HG03460 (cell line): ENCODE data around the gene VWF.
"Not testable (repeated sequence)": the region's sequence is repeated elsewhere in the genome, so short reads cannot be mapped to it uniquely, and the experiment has no call there.

Experiments
- ATAC-seq: cut with Tn5 transposase; IDR thresholded peaks from one replicate; pipeline ENCODE4 v1.9.1; 2021; ENCODE audit not compliant: unreplicated experiment

Gene VWF

DNA sequence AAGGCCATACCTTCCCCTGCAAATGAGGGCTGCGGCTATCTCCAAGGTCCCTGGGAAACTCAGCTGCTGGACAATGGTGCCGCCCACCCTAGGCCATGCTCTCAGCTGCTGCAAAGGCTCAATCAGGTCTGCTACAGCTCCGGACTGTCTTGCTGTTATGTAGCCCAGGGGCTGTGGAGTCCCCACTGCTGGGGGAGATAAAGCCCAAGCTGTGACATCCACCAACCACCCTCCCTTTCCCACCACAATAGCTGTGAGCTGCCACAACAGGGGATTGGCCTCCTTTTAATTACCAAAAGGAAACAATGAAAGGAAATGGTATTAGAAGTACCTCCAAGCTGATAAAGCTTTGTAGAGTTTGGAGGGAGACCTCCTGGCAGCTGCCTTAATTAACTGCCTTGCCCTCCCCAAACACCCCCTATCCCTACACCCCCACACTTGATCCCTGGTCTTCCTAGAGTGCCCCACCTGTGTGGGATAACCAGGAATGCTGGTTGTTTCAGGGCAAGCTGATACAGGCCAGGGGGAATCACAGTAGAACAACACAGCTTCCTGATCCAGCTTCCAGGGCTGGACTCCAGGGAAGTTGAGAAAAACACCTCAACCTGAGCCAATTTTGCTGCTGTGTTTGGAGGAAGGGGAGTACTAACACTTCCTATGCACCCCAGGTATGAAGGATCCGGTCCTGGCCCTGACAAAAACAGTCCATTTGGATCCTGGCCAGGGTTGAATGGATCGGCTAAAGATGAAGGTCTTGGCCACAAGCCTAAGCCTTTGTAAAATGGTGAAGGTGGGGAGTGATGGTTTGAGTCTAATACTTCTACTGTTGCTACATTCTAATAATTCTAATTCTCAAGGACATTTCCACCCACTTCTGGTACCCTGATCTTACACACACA is at the start of gene VWF:
Gene VWF, minus strand, starts transcription at position 260 of the 899 bp plus-strand sequence. CDS start 1,474 bp downstream, outside the sequence.
- no peak for ATAC-seq

DNA sequence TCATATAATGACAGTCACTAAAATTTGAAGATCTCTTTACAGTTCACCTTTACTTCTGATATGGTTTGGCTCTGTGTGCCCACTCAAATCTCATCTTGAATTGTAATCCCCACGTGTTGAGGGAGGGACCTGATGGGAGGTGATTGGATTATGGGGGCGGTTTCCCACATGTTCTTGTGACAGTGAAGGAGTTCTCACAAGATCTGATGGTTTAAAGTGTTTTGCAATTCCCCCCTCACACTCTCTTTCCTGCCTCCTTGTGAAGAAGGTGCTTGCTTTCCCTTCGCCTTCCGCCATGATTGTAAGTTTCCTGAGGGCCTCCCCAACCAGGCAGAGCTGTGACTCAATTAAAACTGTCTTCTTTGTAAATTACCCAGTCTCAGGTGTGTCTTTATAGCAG is 48.4 kb upstream of the VWF start:
- ATAC-seq, result no peak

GRCh38 chr12:6172086-6172485 is 47.6 kb upstream of the VWF start:
- no peak for ATAC-seq

DNA sequence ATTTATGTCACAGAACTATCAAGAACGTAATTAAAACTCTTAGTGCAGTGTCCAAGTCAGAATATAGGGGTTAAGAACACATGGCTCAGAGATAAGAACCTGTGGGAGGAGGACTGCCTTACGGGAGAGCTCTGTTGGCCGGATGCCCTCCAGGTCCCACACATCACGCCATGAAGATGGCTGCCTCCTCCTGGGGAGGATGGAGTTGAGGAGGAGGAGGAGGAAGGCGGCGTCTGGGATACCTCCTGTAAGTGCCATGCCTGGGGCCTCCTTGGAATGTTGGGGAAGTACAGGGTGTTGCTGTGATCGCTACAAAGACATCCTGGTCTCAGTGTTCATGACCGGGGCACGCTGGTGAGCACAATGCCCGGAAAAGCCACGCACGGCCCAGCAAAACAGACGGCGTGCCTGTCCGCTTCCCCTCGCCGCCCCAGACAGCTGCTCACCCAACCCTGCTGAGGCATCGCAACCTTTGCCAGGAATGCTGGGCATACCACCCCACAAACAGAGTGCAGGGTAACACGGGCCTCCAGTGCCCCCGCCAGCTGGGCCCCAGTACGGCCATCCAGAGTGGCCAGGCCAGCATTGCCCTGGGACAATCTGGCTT is 47.0 kb upstream of the VWF start:
- no peak for ATAC-seq

DNA sequence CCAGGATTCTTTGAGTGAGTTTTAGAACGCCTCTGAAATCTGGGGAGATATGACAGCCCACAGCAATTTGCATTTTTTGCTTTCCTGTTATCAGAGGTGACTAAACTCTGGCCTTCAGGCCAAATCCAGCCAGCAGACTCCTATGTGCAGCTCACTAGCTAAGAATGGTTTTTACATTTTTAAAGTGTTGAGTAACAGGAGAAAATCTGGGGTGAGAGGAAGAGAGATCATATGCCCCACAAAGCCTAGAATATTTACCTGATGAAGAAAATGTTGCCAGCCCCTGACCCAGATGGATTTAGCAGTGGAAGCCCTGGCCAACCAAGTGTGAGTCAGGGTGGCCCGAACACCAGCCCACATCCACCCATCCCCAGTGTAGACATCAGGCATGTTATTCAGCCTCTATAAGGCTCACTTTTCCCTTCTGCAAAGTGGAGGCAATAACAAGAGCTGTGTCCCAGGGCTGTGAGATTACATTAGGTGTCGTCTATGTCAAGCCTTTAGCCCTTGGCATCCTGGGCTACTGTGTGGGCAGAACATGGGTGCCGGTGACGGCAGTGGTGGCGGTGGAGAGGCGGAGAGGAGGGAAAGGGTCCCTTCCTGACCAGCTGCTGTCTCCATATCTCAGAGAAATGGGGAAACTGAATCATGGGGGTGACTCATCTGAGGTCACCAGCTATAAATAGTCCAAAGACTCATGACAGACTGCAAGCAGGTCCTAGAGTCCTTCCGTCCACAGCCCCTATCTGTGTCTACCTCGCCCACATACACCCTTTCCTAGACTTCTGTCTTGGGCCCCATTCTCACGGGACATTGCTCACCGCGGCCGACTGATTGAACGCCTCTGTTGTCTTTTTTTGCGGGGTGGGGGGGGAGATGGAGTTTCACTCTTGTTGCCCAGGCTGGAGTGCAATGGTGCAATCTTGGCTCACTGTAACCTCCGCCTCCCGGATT is 43.1 kb upstream of the VWF start:
- peak; percentile 83 for ATAC-seq

DNA sequence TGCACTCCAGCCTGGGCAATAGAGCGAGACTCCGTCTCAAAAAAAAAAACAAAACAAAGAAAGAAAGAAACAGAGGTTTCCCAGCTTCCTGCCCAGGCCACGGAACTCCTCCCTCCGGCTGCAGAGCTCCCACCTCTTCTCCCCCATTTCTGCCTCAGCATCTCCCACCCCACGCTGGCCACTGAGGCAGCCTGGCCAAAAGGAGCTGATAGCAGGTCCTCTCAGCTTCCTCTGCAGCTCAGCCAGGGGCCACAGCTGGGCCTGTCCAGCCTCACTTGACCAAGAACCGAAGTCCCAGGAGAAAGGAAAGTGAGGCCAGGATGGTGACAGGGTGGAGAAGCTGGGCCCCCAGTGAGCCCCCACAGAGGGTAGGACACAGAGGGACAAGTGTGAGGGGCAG is 42.3 kb upstream of the VWF start:
- no peak for ATAC-seq

DNA sequence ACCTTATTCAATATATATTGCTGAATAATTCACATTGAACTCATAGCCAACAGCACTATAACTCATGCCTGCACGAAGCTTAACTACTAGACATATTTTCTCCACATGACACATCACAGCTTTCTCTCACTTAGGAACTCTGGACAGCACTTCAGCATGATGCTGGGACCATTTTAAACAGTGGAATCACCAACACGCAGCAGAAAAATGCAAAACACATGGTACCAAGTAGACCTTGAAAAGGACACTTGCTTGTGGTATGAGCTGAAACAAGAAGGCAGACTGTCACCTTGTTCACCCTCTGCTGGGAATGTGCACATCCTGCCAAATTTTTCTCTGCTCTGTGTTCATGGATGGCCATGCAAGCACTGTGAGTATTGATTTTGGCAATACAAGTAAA is 40.9 kb upstream of the VWF start:
- no peak for ATAC-seq

DNA sequence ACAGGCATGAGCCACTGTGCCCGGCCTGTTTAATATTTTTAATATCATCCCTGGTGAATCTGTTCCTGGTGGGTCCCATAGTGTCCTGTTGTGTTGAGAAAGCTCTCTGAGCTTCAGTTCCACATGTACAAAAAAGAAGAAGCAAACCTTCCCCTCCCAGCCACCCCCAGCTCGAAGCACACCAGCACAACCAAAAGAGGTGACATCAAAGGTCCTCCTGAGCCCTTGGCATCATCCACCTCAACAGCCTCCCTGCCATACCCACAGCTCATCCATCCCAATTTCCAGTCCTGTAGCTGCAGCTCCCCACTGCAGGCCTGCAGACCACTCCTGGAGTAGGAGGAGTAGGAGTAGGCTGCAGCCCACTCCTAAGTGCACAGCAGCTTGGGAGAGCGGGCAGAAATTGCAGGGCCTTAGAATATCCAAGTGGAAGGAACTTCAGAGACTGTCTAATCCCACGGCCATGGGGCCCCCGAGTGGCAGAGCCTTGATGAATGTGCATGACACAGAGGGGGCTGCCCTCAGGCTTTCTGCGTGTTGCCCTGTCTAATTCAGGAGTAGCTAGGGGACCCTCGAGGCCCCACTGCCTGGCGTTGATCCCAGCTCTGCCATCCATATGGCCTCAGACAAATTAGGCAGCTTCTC is 39.1 kb upstream of the VWF start:
- no peak for ATAC-seq

GRCh38 chr12:6161124-6161882 is 36.8 kb upstream of the VWF start:
- no peak for ATAC-seq

- ATAC-seq, result not testable (repeated sequence)
Observed at GRCh38 chr12:6160049-6160649, 35.7 kb upstream of the VWF start.

GRCh38 chr12:6159166-6160011 is 34.9 kb upstream of the VWF start:
- not testable (repeated sequence) for ATAC-seq

GRCh38 chr12:6158749-6159148 is 34.3 kb upstream of the VWF start:
- no peak for ATAC-seq

GRCh38 chr12:6158255-6158654 is 33.8 kb upstream of the VWF start:
- ATAC-seq, result no peak

- no peak for ATAC-seq
Observed at GRCh38 chr12:6157482-6157881, 33.0 kb upstream of the VWF start.

DNA sequence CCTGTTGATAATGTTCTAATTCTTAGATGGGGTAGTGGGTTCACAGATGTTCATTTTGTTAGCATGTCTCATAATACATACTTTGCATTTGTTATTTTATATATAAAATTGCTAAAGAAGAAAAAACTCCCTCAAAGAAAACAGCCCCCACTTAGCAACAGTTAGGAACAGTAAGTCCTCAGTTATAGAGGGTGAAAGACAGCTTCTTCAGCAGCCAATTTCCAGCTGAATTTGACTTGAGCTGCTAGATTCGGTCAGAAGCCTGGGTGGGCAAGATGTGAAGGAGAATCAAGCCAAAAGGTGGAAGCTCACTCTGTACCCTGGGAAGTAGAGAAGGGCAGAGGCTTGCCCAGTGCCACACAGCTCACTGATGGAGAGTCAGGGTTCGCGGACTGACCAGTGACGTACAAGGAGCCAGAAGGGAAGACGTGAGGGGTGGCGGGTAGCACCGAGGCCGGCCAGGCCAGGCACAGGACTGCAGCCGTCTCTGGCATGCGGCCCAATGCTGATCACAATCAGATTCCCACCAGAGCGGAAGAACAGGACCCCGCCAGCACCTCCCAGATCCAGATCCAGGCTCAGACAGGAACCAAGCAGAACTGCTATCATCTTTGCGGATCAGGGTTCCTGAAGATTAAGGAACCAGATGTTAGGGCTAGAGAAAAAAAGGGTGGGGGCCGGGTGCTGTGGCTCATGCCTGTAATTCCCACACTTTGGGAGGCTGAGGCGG is 30.4 kb upstream of the VWF start:
- ATAC-seq, result no peak

GRCh38 chr12:6148722-6149121 is 24.3 kb upstream of the VWF start:
- not testable (repeated sequence) for ATAC-seq

GRCh38 chr12:6148061-6148460 is 23.6 kb upstream of the VWF start:
- ATAC-seq, result no peak

DNA sequence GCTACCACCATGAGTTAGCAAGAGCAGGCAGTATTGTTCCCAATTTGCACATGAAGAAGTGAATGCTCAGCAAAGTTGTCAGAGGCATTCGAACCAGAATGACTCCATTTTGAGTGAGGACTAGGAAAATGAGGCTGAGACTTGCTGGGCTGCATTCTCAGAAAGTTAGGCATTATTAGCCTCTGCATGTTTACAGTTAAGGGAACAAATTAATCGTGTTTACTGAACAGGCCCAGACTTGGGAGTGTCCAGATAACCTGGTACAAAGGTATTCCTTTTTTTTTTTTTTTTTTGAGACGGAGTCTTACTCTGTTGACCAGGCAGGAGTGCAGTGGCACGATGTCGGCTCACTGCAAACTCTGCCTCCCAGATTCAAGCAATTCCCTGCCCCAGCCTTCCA is 22.5 kb upstream of the VWF start:
- no peak for ATAC-seq
